Kidney tubule cell (primary cell): ENCODE measurements around the gene ARHGEF1.
"Not testable (repeated sequence)": the region's sequence is repeated elsewhere in the genome, so short reads cannot be mapped to it uniquely, and the experiment has no call there.

Experiments used
- DNase-seq: peaks from one replicate; pipeline ENCODE4 v3.0.0-alpha.2; 2018; ENCODE audit warnings: low spot score

ARHGEF1 gene

DNA sequence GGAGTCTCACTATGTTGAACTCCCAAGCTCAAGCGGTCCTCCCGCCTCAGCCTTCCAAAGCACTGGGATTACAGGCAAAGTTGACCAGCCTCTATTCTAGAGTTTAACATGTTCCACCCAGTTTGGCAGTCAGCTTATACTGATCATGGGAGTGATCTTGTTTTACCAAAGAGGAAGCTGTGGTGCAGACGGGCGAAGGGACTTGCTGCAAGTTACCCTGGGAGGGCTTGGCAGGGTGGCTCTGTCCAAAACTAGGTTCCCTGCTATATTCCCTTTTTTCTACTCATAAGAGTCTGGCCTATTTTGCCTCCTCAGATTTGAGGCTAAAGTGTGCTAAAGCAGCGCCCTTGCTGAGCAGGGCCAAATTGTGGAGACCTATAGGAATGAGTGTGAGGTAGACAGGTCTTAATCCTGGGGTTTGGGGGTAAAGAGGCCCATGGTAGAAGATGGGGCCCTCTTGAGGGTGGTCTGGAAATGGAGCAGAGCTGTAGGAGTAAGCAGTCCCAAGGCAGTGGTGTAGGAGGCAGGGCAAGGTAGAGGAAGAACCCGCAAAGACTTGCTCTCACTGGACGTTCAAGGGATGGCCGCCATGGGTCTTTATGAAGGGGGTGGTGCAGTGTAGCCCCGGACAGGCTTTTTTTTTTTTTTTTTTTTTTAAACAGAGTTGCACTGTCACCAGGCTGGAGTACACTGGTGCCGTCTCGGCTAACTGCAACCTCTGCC, 19.6 kb upstream of the ARHGEF1 start:
- DNase-seq, result no peak

DNA sequence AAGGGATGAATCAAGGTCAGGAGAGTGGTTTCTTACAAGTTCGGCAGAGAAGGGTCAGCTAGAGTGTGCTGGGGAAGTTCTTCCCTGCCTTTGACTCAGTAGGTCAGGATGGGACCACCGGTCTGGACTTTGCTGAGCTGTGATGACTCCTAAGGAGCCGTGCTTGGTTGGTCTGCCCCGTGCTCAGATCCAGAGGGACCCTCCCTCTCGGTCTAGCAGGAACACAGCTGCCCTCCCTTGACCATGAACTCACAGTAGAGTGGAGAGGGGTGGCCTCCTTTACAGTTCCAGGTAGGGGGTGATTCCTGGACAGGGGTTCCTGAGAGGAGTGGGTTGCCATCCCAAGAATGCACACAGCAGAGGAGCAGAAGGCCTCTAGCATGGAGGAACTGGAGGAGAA, 18.6 kb upstream of the ARHGEF1 start:
- DNase-seq, result no peak

DNA sequence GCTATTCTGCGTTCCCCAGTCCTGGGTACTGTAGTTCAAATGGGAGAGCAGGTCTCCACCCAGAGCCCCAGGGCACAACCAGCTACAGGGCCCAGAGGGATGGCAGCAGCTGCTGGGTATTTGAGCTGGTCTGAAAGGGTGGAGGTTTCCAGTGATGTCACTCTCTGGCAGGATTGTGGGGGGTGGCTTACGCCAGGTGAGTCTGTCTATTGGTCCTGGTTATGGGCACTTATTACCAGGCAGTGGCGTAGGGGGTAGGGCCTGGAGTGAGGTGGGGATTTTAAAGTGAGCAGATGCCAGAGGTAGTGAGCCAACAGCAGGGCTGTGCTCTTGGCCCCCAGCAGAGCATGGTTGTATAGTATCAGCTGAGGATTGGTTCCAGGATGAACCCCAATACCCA, 16.7 kb upstream of the ARHGEF1 start:
- no peak for DNase-seq

DNA sequence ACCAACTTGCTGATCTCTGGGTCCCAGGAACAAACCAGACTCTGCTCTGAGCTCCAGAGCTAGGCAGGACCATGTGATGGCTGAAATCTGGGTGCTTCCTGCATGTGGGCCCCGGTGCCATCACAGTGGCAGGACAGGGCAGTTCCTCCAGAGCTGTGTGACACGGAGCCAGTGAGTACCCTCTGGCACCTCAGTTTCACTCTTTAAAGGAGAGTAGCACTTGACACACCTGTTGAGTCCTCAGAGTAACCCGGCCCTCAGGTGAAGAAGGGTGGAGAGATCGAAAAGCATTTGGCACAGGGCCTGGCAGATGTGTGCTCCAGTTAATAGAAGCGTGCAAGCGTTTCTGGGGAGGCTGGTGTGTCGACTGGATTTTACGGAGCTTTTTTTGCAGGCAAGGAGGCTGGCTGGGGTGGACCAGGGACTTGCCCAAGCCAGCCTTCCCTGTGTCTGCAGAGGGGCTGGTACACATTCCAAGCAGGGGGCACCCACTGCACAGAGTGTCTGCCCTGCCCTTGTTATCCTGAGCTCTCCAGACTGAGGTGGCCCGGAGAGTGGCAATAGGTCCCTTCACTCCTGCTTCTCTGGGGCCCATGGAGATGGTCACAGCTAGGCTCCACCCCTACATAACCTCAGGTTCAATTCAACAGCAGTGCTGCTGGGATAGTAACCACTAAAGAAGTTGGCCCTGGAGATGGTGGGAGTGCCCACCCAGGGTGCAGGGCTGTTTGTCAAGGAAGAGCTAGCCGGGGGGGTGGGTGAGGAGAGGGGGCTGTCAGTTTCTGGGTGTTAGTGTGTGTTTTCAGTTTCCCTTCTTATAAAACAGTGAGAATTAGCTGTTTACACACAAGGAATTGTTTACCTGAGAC, 14.6 kb upstream of the ARHGEF1 start:
- no peak for DNase-seq

DNA sequence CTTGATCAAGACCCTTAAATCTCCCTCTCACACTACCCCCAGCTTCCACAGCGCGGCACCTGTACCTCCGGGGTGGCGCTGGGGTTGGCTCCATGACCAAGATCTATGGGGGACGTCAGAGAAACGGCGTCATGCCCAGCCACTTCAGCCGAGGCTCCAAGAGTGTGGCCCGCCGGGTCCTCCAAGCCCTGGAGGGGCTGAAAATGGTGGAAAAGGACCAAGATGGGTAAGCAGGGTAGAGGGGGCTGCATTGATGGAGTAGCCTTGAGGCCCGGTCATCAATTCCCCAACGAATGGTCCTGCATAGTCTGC, 14.0 kb upstream of the ARHGEF1 start:
- no peak for DNase-seq

DNA sequence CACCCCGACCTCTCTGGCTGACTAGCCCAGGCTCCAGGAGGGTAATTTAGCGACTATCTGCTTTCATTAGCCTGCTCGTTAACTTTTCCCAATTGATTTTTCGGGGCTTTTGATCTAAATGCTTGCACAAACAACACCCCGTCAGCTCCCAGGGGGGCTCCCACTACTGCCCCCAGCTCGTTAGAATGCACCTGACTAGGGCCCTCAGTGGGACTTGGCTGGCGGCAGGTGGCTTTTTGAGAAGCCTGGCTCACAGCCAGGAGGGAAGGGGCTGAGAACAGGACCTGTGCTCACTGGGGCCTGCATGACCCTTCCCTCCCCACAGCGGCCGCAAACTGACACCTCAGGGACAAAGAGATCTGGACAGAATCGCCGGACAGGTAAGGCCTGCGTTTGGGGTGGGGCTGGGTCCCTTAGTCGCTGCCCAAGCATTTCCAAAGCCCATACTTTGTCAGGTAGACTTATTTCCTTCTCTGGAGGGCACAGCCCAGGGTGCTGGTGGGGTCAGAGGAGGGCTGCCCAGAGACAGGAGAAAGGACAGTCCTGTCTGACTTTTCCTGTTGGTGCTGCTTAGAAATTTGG, 13.5 kb upstream of the ARHGEF1 start:
- DNase-seq, result no peak

DNA sequence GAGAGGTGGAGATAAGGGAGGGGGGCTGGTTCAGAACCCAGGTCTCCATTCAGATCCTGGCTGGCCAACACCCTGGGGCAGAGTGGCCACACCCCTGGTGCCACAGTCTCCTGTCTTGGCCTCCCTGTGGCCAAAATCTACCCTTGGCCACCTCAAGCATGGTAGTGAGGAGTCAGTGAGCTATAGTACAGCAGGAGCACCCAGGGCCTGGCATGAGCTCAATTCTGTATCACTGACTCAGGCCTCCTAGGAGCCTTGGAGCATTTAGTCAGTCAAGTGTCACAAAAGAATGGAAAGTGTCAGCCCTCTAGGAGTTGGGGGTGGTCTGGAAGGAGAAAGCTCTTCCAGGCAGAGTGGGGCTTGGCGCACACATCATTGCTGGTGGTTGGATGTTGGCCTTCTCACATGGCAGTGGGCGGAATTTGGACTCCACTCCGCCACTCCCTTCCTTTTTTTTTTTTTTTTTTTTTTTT, 12.5 kb upstream of the ARHGEF1 start:
- peak; percentile 70 for DNase-seq

DNA sequence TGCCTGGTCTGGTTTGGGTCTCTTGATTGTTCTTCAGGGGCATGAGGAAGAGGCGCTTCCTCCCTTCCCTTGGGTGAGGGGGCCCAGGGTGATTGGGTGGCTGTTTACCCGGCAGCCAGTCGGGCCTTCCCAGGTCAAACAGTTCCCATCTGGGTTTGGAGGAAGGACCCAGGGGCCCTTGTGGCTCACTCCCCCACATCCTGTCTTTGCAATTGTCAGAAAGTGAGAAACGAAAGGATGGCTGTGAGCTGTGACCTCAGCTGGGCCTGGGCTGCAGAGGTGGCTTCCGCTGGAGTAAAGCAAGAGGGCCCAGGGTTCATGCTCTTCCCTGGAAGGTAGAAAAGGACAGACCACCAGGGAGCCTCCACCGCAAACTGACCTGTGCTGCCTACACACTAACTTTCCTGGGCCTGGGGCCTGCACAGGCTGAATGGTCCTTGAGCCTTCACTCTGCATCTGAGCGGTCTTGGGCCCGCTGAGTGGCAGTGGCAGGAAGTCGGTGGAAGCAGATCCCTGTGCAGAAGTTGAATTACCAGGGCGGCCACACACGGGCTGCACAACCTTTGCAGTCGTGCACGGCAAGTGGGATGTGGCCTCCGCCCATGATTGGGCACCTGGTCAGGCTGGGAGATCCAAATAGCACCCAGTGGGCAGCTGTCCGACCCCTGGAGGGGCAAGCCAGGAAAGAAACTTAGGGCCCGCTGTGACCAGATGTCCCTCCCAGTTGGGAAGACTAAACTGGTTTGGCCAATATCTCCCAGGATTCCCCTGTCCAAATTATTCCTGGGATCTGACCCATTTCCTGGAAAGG, 11.2 kb upstream of the ARHGEF1 start:
- no peak for DNase-seq

DNA sequence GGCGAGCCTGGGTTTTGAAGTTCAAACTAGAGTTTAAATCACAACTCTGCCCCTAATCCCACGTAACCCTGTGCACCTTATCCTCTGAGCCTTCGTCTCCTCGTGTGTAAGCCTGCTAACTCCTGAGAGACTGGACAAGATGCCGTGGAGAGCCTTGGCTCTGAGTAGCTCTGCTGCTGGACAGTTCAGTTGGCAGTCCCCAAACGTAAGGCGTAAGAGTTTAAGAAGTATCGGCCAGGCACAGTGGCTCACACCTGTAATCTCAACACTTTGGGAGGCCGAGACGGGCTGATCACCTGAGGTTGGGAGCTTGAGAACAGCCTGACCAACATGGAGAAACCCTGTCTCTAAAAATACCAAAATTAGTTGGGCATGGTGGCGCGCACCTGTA, 10.6 kb upstream of the ARHGEF1 start:
- DNase-seq, result no peak

DNA sequence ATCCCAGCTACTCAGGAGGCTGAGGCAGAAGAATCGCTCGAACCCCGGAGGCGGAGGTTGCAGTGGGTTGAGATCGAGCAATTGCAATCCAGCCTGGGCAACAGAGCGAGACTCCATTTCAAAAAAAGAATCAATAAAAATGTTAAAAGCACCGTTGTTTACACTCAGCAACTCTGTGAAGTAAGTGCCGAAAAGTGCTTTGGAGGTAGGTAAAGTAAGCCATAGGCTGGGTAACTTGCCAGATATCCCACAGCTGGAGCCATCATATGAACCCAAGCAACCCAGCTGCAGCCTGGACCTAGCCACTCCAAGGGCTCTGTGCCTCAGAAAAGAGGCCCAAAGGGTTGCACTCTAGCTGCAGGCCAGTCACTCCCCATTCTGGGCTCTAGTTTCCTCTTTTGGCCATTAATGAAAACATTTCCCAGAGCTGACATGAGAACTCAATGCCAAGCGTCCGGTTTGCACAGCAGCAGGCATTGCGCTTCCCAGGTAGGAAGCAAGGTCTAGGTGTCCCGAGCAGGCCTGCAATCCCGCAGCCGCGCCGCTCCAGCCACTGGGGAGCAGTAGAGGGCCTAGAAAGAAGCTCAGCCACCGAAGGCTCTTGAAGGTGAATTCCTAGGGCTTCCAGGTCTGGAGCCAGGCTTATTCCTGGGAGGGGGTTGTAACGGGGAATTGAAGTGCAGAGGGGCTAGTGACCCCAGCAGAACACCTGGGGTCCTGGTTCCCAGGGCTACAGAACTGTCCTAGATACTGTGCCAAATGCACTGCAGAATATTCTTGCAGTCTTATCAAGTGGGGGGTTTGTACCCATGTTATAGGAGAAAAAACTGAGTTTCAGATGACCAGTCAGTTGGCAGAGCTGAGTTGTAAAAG, 10.0 kb upstream of the ARHGEF1 start:
- peak; percentile 86 for DNase-seq

DNA sequence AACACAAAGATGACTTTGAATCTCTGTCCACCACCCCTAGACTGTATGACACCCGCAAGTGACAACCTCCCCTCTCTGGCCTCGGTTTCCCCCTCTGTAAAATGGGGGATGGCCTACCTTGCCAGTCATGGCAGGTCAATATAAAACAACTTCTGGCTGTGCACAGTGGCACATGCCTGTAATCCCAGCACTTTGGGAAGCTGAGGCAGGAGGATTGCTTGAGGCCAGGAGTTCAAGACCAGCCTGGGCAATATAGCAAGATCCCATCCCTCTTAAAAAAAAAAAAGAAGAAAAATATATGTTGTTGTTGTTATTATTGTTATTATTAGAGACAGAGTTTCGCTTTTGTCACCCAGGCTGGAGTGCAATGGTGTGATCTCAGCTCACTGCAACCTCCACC, 7.0 kb upstream of the ARHGEF1 start:
- DNase-seq, result not testable (repeated sequence)

DNA sequence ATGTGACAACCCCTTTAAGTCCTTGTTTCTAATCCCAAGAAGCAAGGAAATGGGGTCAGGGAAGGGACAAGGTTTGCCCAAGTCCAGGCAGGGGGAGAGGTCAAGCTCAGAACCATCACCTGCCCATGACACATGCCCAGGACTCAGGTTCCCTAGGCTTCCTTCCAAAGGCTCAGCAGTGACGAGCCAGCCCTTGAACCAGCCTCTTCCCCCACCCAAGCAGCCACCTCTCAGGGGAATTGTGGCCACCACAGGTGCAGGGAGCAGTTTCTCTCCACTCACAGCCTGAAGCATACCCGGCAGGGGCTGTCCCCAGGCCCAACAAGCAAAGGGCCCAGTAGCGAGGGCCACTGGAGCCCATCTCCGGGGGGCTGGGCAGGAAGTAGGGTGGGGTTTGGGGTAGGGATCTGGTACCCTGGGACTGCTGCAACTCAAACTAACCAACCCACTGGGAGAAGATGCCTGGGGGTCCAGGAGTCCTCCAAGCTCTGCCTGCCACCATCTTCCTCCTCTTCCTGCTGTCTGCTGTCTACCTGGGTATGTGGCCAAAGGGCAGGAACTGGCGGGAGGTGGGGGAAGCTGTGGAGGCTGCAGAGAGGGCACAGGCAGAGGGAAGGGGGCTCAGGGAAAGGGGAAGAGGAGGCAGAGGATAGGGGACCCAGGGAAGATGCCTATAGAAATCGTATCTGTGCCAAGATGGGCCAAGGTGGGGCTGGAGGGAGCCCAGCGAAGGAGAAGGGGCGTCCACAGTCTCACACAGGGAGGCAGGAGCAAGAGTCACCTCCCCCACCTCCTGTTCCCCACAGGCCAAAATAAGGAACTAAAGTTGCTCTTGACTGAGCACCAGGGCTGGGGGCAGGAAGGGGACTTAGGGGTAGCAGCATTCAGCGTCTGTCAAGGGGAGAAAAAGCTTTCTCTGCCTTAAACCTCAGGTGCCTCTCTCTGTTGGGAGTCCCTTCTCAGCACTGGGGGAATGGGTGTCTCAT, 5.8 kb upstream of the ARHGEF1 start, which contains the start of gene CD79A:
CD79A (plus strand) TSS at position 433 of the 986 bp plus-strand sequence; CDS start at position 459, 26 bp downstream.
- DNase-seq, result no peak

DNA sequence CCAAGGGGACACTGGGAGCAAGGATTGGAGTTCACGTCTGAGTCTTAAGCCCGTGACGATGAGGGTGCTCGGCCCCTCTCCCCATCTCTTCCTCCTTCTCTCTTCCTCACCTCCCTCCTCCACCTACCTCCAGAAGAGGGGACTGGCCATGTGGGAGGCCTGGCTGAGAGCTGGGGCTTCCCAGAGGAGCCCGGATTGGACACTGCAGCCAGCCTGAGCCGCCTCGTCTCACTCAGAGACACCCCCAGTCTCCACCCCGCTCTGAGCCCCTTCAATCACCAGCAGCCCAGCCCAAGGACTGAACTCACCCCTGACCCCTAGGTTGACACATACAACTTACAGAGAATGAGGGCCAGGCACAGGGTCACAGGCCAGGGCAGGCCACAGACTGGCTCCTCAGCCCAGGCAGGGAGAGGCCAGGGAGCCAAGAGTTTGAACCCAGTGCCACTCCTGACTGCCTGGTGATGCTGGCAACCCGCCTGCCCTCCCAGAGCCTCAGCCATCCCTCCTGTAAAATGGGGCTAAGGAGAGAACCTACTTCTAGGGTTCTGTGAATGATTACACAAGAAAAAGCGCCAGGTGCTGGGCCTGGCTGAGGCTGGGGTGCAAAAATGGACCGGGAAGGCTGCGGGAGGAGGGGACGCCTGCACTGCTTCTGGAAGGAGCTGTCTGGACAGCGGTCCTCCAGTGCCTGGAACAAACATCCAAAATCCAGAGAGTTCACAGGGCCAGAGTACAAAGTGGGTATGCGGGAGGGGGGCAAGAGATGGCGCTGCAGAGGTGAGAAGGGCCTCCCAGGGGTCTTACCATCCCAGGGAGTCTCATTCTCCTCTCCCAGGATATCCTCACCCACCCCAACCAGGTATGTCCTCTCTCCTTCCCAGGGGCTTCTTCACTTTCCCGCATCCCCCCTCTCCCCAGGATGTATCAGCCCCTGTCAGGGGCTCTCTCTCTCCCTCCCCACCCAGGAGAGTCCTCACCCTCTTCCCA, 4.8 kb upstream of the ARHGEF1 start:
- DNase-seq, result no peak

DNA sequence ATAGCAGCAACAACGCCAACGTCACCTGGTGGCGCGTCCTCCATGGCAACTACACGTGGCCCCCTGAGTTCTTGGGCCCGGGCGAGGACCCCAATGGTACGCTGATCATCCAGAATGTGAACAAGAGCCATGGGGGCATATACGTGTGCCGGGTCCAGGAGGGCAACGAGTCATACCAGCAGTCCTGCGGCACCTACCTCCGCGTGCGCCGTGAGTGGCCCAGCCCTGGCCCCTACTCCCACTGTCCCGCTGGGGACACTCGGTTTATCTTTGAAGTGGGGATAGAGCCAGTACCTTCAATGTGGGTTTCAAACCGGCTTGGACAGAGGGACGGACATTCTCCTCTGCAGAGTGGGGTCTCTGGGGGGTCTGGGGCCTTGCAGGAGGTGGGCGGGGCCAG, 3.9 kb upstream of the ARHGEF1 start:
- no peak for DNase-seq

DNA sequence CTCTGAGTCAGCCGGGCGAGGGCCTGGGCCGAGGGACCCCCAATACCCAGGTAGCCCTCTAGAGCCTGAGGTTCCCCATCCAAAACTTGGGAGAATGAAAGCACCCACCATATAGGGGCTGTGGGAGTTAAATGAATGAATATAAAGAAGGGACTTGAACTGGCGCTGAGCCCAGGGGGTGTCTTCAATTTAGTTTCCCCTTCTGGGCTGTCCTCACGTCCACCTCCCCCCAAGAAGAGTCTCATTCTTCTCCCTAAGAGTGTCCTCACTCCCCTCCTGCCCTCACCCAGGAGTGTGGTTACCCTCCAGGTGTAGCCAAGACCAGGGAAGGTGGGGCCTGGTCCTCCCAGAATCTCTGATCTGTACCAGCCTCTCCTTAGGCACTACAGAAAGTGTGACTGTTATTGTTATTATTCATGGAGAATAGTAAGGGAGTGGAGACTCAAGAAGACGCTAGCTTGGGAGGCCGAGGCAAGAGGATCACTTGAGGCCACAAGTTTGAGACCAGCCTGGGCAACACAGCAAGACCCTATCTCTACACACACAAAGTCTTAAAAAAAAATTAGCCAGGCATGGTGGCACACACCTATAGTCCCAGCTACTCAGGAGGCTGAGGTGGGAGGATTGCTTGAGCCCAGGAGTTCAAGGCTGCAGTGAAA, 3.2 kb upstream of the ARHGEF1 start:
- no peak for DNase-seq

DNA sequence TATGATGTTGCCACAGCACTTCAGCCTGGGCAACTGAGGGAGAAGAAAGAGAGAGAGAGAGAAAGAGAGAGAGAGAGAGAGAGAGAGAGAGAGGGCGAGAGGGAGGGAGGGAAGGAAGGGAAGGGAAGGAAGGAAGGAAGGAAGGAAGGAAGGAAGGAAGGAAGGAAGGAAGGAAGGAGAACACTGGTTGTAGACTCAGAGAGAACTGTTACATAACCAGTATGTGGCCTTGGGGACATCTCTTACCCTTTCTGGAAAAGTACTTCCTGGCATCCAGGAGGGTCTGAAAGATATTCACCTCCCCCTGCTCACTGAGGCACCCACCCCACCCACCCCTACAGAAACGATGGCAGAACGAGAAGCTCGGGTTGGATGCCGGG, 2.7 kb upstream of the ARHGEF1 start:
- DNase-seq, result no peak

DNA sequence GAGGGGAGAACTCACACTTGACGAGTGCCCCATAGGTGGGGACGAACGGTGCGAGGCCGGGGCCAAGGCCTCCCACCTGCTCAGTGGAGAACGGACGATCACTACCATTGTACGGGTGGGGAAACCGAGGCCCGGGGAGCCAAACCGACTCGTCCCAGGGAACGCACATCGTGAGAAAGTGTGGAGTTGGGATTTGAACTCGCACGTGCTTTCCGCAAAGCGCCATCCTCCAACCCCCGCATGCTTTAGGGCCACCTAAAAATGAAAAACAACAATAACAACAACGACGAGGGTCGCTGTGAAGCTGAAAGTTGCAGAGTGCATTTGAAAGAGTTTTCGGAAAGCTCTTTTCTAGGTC, 458 bp downstream of the ARHGEF1 start:
- no peak for DNase-seq
